Smooth muscle cell (in vitro differentiated cells): Measurements from ENCODE around the gene DAGLA. TPM values are rescaled to one million over a fixed set of nuclear protein-coding genes. Genes with fewer than 3 reads are reported as not detected.

Experiments
- DNase-seq: peaks from one replicate; lab custom pipeline; 2025; ENCODE audit not compliant: unreplicated experiment; lab: John Stamatoyannopoulos, UW
- H2AFZ ChIP-seq: fragments of 200-600 bp; sonication (generic); 2 replicates; pipeline ENCODE4 v1.6.0; 2016; ENCODE audit warnings: antibody characterized with exemption, low read depth, mild to moderate bottlenecking
- H3F3A ChIP-seq: fragments of 200-600 bp; sonication (generic); 2 replicates; pipeline ENCODE4 v1.6.0; 2017; ENCODE audit warnings: antibody characterized with exemption, low read depth
- H3K27ac ChIP-seq: fragments of 200-600 bp; sonication (generic); 2 replicates; pipeline ENCODE4 v1.5.1; 2016; ENCODE audit warnings: low read depth, mild to moderate bottlenecking
- H3K27me3 ChIP-seq: fragments of 200-600 bp; sonication (generic); 2 replicates; pipeline ENCODE4 v1.6.1; 2016; ENCODE audit warnings: low read depth, mild to moderate bottlenecking
- H3K36me3 ChIP-seq: fragments of 200-600 bp; sonication (generic); 2 replicates; pipeline ENCODE4 v1.5.1; 2016; ENCODE audit warnings: low read depth
- H3K4me1 ChIP-seq: fragments of 200-600 bp; sonication (generic); 2 replicates; pipeline ENCODE4 v1.5.1; 2016; ENCODE audit warnings: low read depth
- H3K4me2 ChIP-seq: fragments of 200-600 bp; sonication (generic); 2 replicates; pipeline ENCODE4 v1.6.0; 2016; ENCODE audit warnings: mild to moderate bottlenecking
- H3K4me3 ChIP-seq: fragments of 200-600 bp; sonication (generic); 2 replicates; pipeline ENCODE4 v1.5.1; 2016; ENCODE audit warnings: mild to moderate bottlenecking
- H3K79me2 ChIP-seq: fragments of 200-600 bp; sonication (generic); 2 replicates; pipeline ENCODE4 v1.6.0; 2016; ENCODE audit warnings: low read depth, mild to moderate bottlenecking
- H3K9ac ChIP-seq: fragments of 200-600 bp; sonication (generic); 2 replicates; pipeline ENCODE4 v1.6.0; 2016; ENCODE audit warnings: low read depth
- H3K9me3 ChIP-seq: fragments of 200-600 bp; sonication (generic); replicated peaks from 2 replicates; pipeline ENCODE4 v1.5.1; 2016; ENCODE audit warnings: low read depth
- H4K20me1 ChIP-seq: fragments of 200-600 bp; sonication (generic); 2 replicates; pipeline ENCODE4 v1.6.0; 2016; ENCODE audit warnings: low read depth
- CTCF ChIP-seq: fragments of 200-600 bp; sonication (generic); IDR thresholded peaks from 2 replicates; pipeline ENCODE4 v1.5.1; 2017; ENCODE audit warnings: borderline replicate concordance, mild to moderate bottlenecking, antibody characterized with exemption; ENCODE audit not compliant: insufficient read depth, poor library complexity, severe bottlenecking
- WGBS: methylation state at CpG from one replicate; pipeline ENCODE4 v1.1.7; 2016; ENCODE audit warnings: low lambda C conversion rate; 5-methylcytosine and 5-hydroxymethylcytosine counted together
- polyA plus RNA-seq: library from polyadenylated mRNA; unstranded; fragments of >200 nt; fragmentation: Nextera tagmentation; extraction: Ambion mirVana; gene quantifications from 2 replicates; pipeline ENCODE4 v1.2.1, GENCODE V29; 2016
- total RNA-seq: library from RNA; depleted of rRNA; stranded (reverse); fragments of >200 nt; gene quantifications from 2 replicates; pipeline ENCODE4 v1.2.3, GENCODE V29; 2014

Gene DAGLA
- total and polyA plus RNA-seq, 2 experiments from 2014 or later: 1.3 to 3.9 TPM

DNA sequence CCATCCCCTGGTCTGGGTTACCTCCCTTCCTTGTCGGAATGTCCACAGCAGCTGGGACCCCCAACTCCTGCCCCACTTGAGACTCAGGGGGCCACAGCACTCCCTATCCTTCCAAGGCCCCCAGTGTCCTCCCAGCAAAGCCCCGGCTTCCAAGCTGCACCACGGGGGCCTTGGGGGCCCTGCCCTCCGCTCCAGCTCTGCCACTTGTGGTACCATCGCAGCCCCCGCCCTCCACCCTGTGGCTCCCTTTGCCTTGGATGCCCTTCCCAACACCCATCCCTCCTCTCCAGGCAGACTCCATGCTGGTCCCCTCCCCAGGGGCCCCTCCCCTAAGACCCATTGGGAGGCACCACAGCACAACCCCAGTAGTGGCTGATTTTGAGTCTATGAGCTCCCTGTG is 94.9 kb downstream of the DAGLA start:
- TF ChIP-seq CTCF: no peak
- no peak overlapping the region for H3K4me3 ChIP-seq

GRCh38 chr11:61775606-61776554 is 95.7 kb downstream of the DAGLA start:
- Histone ChIP-seq H3K4me2 (no peak overlapping the region), H3K9ac (no peak overlapping the region), H3K27ac (no peak overlapping the region), H3K79me2 (no peaks in the 10 kb centered on the region), H3F3A (no peaks in the 10 kb centered on the region), H3K4me3 (no peak overlapping the region), H4K20me1 (no peaks in the 10 kb centered on the region), H3K4me1 (no peaks in the 10 kb centered on the region), H3K36me3 (no peaks in the 10 kb centered on the region), H2AFZ (no peak overlapping the region), H3K27me3 (no peaks in the 10 kb centered on the region), H3K9me3 (no peaks in the 10 kb centered on the region)
- no peak for DNase-seq
- WGBS: 87% methylated on average over 18 of the region's 20 CpGs
- TF ChIP-seq CTCF: no peak

More for the DNA sequence above, 94.9 kb downstream of the DAGLA start:
- H3K36me3 ChIP-seq: no peaks in the 10 kb centered on the region
- WGBS: 100% methylated on average over 5 of the region's 6 CpGs
- H3F3A ChIP-seq: no peaks in the 10 kb centered on the region
- H3K4me2 ChIP-seq: no peak overlapping the region
- no peaks in the 10 kb centered on the region for H3K9me3 ChIP-seq
- no peaks in the 10 kb centered on the region for H3K79me2 ChIP-seq
- no peaks in the 10 kb centered on the region for H3K27me3 ChIP-seq
- DNase-seq: no peak
- no peak overlapping the region for H3K27ac ChIP-seq
- no peak overlapping the region for H2AFZ ChIP-seq
- no peaks in the 10 kb centered on the region for H3K4me1 ChIP-seq
- H3K9ac ChIP-seq: no peak overlapping the region
- H4K20me1 ChIP-seq: no peaks in the 10 kb centered on the region

- Histone ChIP-seq H3K27ac (no peak overlapping the region), H3K4me3 (no peak overlapping the region), H4K20me1 (no peaks in the 10 kb centered on the region), H3K4me2 (no peak overlapping the region), H3F3A (no peaks in the 10 kb centered on the region), H3K79me2 (no peaks in the 10 kb centered on the region), H3K4me1 (no peaks in the 10 kb centered on the region), H3K36me3 (no peaks in the 10 kb centered on the region), H3K9ac (no peak overlapping the region), H3K27me3 (no peaks in the 10 kb centered on the region), H3K9me3 (no peaks in the 10 kb centered on the region), H2AFZ (no peak overlapping the region)
- peak; percentile 65 for TF ChIP-seq CTCF
- no peak for DNase-seq
- 84% methylated on average over 9 of the region's 9 CpGs for WGBS
These were observed 96.4 kb downstream of the DAGLA start for GRCh38 chr11:61776561-61777075.
